Parathyroid adenoma (tissue), 2 donors: ENCODE measurements around the gene CHL1.

ENCODE experiments used
- H2AFZ ChIP-seq: fragments of 300-600 bp; sonication (generic); one replicate; pipeline ENCODE4 v1.7.0; 2017; ENCODE audit warnings: antibody characterized with exemption, mild to moderate bottlenecking
- H3K27ac ChIP-seq: fragments of 300-600 bp; sonication (generic); one replicate; pipeline ENCODE4 v1.7.0; 2017
- H3K27me3 ChIP-seq: fragments of 300-600 bp; sonication (generic); one replicate; pipeline ENCODE4 v1.7.0; 2017; ENCODE audit warnings: low read length; ENCODE audit not compliant: control insufficient read depth, insufficient read depth
- H3K36me3 ChIP-seq: fragments of 300-600 bp; sonication (generic); one replicate; pipeline ENCODE4 v1.7.0; 2017; ENCODE audit warnings: low read length; ENCODE audit not compliant: control insufficient read depth, insufficient read depth
- H3K4me1 ChIP-seq: fragments of 300-600 bp; sonication (generic); one replicate; pipeline ENCODE4 v1.7.0; 2017; ENCODE audit warnings: control low read depth
- H3K4me2 ChIP-seq: fragments of 300-600 bp; sonication (generic); one replicate; pipeline ENCODE4 v1.7.0; 2017; ENCODE audit warnings: low read length
- H3K4me3 ChIP-seq: fragments of 300-600 bp; sonication (generic); one replicate; pipeline ENCODE4 v1.7.0; 2017; ENCODE audit warnings: low read depth, low read length
- H3K79me2 ChIP-seq: fragments of 300-600 bp; sonication (generic); one replicate; pipeline ENCODE4 v1.7.0; 2017; ENCODE audit warnings: control low read depth
- H3K9ac ChIP-seq: fragments of 300-600 bp; sonication (generic); one replicate; pipeline ENCODE4 v1.7.0; 2017; ENCODE audit warnings: mild to moderate bottlenecking
- H3K9me3 ChIP-seq: fragments of 300-600 bp; sonication (generic); one replicate; pipeline ENCODE4 v1.7.0; 2017; ENCODE audit warnings: low read length; ENCODE audit not compliant: control insufficient read depth
- CTCF ChIP-seq: fragments of 300-600 bp; sonication (generic); IDR thresholded peaks from one replicate; pipeline ENCODE4 v1.7.0; 2017; ENCODE audit warnings: antibody characterized with exemption, mild to moderate bottlenecking
- donor health status: primary hyperparathyroidism.

CHL1 gene

GRCh38 chr3:166071-166470 is 30.5 kb upstream of the CHL1 start:
- no peaks in the 10 kb centered on the region for H3K27me3 ChIP-seq
- no peaks in the 10 kb centered on the region for H3K4me1 ChIP-seq
- no peaks in the 10 kb centered on the region for H3K9me3 ChIP-seq
- no peak overlapping the region for H3K4me3 ChIP-seq
- TF ChIP-seq CTCF: no peak
- no peak overlapping the region for H2AFZ ChIP-seq
- H3K27ac ChIP-seq: no peak overlapping the region
- H3K9ac ChIP-seq: no peak overlapping the region
- no peaks in the 10 kb centered on the region for H3K36me3 ChIP-seq
- no peaks in the 10 kb centered on the region for H3K79me2 ChIP-seq
- H3K4me2 ChIP-seq: no peak overlapping the region

GRCh38 chr3:166799-167198 is 29.8 kb upstream of the CHL1 start:
- no peaks in the 10 kb centered on the region for H3K9me3 ChIP-seq
- no peaks in the 10 kb centered on the region for H3K79me2 ChIP-seq
- no peak overlapping the region for H3K9ac ChIP-seq
- no peaks in the 10 kb centered on the region for H3K36me3 ChIP-seq
- H3K27me3 ChIP-seq: no peaks in the 10 kb centered on the region
- no peak for TF ChIP-seq CTCF
- H2AFZ ChIP-seq: no peak overlapping the region
- H3K4me2 ChIP-seq: no peak overlapping the region
- H3K4me3 ChIP-seq: no peak overlapping the region
- no peak overlapping the region for H3K27ac ChIP-seq
- H3K4me1 ChIP-seq: no peaks in the 10 kb centered on the region

- Histone ChIP-seq H3K27ac (no peak overlapping the region), H3K27me3 (no peaks in the 10 kb centered on the region), H2AFZ (no peak overlapping the region), H3K9ac (no peak overlapping the region), H3K36me3 (no peaks in the 10 kb centered on the region), H3K9me3 (no peaks in the 10 kb centered on the region), H3K79me2 (no peaks in the 10 kb centered on the region), H3K4me3 (no peak overlapping the region), H3K4me1 (no peaks in the 10 kb centered on the region), H3K4me2 (no peak overlapping the region)
- TF ChIP-seq CTCF: no peak
These were observed 22.7 kb upstream of the CHL1 start for GRCh38 chr3:173886-174285.

- Histone ChIP-seq H2AFZ (no peak overlapping the region), H3K9ac (no peak overlapping the region), H3K9me3 (no peaks in the 10 kb centered on the region), H3K4me2 (no peak overlapping the region), H3K79me2 (no peaks in the 10 kb centered on the region), H3K4me1 (no peaks in the 10 kb centered on the region), H3K4me3 (no peak overlapping the region), H3K27ac (no peak overlapping the region), H3K36me3 (no peaks in the 10 kb centered on the region), H3K27me3 (no peaks in the 10 kb centered on the region)
- TF ChIP-seq CTCF: no peak
These were observed 11.6 kb upstream of the CHL1 start for GRCh38 chr3:184976-185375.

- Histone ChIP-seq H3K4me3 (no peak overlapping the region), H3K9ac (no peak overlapping the region), H3K27me3 (no peaks in the 10 kb centered on the region), H3K9me3 (no peaks in the 10 kb centered on the region), H3K27ac (no peak overlapping the region), H3K4me2 (no peak overlapping the region), H2AFZ (no peak overlapping the region), H3K4me1 (no peaks in the 10 kb centered on the region), H3K36me3 (no peaks in the 10 kb centered on the region), H3K79me2 (no peaks in the 10 kb centered on the region)
- no peak for TF ChIP-seq CTCF
These were observed 4.2 kb upstream of the CHL1 start for GRCh38 chr3:192215-192929.
